G401.6 (cell line): ENCODE data around the gene CLOCK.

Experiments used
- FAIRE-seq: peaks from 2 replicates; lab custom pipeline; 2012; peaks lifted over from hg19 to GRCh38; lab: Jason Lieb, UNC

CLOCK gene

DNA sequence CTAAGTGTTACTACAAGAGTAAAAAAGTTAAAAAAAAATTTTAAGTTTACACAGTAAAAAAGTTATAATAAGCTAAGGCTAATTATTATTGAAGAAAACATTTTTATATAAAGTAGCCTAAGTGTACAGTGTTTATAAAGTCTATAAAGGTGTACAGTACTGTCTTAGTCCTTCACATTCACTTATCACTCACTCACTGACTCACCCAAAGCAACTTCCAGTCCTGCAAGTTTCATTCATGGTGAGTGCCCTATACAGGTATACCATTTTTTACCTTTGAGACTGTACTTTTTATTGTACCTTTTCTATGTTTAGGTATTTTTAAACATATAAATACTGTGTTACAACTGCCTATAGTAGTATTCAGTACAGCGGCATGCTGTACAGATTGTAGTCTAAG lies 76.7 kb downstream of the CLOCK start:
- FAIRE-seq, result no peak

DNA sequence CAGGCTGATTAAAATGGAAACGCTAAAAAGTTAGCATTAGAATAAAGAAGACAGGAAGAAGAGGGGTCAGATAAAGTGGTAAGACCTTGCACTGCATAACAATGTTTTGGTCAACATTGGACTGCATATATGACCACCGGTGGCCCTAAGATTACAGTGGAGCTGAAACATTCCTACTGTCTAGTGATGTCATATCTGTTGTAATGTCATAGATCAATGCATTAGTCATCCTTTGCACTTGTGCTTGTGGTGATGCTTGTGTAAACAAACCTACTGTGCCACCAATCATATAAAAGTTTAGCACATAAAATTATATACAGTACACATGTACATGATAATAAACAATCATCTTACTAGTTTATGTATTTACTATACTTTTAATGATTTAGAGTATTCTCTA lies 78.0 kb downstream of the CLOCK start:
- FAIRE-seq, result no peak

DNA sequence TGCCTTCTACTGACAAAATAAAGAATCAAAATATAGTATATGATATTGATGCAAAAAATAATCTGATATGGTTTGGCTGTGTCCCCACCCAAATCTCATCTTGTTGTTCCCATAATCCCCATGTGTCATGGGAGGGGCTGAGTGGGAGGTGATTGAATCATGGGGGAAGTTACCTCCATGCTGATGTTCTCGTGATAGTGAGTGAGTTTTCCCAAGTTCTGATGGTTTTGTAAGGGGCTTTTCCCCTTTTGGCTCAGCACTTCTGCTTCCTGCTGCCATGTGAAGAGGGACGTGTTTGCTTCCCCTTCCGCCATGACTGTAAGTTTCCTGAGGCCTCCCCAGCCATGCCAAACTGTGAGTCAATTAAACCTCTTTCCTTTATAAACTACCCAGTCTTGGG lies 80.7 kb downstream of the CLOCK start:
- no peak for FAIRE-seq

DNA sequence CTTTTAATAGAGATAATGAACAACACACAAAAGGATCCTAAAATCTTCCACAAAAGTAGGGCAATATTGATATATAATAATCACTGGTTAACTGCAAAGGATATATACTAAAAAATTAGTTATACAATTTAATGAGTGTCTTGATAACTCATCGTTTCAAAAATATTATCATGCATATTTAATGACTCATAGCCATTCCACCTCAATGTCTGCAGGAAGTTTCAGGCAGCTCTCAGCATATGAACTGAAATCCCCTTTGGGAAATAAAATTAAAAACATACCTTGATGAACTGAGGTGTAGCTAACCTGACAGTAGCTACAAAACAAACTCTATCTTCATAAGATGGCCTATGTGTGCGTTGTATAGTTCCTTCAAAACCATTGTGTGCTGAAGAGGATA lies 88.1 kb downstream of the CLOCK start:
- no peak for FAIRE-seq

DNA sequence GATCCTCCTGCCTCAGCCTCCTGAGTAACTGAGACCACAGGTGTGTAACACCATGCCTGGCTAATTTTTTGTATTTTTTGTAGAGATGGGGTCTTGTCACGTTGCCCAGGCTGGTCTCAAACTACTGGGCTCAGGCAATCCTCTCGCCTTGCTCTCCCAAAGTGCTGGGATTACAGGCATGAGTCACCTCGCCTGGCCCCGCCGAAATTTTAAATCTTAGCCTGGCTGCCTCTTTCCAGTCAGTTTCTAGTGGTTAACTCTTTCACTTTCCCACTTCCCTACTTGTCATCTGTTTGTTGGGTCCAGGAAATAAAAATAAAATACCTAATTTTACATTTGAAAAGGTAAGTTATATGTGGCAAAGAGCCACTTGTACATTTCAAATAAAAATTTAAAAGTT lies 88.5 kb downstream of the CLOCK start:
- FAIRE-seq, result no peak

DNA sequence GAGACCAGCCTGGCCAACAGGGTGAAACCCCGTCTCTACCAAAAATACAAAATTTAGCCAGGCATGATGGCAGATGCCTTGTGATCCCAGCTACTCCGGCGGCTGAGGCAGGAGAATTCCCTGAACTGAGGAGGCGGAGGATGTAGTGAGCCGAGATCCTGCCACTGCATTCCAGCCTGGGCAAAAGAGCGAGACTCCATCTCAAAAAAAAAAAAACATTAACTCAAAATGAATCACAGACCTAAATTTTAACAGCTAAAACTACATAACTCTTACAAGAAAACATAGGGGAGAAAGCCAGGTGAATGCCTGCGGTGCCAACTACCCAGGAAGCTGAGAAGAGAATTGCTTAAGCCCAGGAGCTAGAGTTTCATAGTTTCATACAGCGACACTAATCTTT lies 96.1 kb downstream of the CLOCK start:
- no peak for FAIRE-seq

DNA sequence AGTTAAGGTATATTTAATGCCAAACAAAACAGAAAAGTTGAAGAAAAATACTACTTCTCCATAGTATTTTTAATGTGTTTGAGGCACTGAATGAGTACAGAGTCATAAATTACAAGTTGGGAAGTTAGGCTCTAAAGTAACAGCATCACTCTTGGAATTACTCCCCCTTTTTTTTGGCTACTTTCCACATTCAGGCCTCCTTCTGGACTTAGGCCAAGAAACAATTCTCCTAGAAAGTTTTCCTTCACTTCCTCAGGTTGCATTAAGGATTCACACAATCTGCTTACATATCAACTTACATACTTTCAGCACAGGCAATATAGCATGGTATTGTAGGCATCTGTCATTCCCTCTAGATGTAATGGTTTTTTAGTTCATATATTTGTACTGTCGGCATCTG lies 98.9 kb downstream of the CLOCK start:
- FAIRE-seq, result no peak

DNA sequence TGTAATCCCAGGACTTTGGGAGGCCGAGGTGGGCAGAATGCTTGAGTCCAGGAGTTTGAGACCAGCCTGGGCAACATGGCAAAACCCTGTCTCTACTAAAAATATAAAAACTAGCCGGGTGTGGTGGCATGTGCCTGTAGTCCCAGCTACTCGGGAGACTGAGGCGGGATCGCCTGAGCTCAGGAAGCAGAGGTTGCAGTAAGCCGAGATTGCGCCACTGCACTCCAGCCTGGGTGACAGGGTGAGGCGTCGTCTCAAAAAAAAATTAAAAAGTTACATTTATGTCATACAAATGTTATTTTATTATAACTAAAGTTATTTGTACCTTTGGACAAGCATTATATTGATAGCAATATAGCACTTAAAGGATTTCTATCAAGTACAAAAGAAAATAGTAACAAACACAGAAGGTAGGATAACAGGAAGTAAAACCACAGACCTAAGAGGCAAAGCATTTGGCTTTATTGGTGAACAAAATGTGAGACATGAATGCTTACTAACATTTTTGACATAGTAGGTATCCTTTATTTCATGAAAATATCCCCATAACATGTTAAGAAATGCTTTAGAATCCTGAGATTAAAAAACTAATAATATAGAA lies 99.5 kb downstream of the CLOCK start:
- FAIRE-seq, result no peak

DNA sequence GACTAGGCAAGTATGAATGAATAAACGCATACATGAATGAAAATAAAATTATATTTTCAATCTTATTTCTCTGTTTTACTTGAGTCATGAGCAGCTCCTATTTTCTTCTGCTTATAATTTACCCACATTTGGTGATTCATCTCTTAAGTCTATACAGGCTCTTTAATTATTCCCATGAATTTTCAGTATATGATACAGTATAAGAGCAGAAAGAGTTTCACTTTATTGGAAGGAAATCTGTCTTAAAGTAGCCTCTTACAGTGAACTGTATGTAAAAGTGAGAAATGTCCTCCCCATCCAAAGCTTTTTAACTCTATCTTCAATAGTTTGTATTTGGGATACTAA lies 100.2 kb downstream of the CLOCK start:
- FAIRE-seq, result no peak

DNA sequence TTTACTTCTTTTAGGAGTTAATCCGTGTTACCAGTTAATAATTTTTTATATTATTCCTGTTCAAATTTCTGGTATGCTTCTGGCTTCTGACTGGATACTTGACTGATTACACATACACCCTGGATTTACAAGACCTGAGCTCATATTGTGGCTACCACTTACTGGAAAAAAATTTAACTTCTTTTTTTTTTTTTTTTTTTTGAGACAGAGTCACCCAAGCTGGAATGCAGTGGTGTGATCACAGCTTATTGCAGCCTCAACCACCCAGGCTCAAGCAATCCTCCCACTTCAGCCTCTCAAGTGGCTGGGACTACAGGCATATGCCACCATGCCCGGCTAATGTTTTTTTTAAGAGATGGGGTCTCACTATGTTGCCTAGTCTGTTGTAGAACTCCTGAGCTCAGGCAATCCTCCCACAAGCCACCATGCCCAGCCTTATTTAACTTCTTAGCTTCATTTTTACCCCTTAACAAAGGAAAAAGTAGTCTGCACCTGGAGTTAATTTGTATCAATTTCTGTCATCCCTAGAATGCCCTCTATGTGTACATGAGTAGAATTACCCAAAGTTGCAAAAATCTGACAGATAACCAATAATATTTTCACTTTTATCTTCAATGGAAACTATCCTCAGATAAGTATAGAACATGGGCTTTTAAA lies 100.7 kb downstream of the CLOCK start:
- peak; percentile 6 for FAIRE-seq

DNA sequence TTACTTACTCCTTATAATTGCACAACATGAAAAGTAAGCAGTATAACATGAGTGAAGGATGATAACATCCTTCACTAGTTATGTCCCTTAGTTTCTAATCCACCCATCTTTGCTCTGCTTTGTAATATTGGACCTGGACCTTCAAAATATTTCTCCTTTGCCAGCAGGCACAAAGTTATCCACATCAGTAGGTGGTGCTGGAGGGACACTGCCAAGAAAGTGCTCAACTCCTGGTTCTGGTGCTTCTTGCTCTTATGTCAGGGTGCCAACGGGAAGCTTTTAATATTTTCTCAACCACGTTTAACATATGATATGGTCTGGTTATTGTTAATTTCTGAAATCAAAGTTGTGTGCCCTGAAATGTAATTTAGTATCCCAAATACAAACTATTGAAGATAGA lies 101.9 kb downstream of the CLOCK start:
- FAIRE-seq, result peak; percentile 76

DNA sequence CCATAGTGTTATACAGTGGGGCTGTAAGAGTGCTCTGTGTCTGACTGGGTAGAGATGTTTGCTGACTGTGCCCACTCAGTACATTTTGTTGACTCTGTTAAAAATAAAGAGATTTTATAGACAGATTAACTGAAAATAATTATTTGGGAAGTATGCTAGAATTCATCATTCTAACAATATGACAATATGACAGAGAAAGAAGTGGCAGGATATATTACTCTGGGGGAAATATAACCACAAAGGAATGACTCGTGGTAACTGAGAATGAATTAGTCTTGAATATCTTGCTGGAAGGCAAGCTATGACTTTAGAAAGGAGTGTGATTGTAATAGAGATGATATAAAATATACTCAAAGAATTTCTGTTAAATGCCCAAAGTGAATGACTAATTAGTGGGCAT lies 104.2 kb downstream of the CLOCK start:
- FAIRE-seq, result no peak

DNA sequence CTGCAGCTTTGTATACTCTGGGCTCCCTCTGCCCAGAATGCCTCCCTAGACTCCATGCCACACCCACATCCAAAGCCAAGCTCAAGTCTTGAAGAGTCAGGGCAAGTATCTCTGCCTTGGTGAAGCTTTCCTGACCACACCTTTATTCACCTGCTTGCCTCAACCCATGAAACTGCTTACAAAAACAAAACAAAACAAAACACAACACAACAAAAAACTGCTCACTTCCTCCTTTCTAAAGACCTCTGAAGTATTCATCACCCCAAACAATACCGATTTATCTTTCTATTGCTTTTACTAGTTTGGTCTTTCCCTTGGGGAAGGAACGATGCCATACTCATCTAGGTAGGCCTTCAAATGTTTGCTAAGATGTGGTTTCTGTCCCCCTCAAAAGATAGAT lies 105.9 kb downstream of the CLOCK start:
- no peak for FAIRE-seq

DNA sequence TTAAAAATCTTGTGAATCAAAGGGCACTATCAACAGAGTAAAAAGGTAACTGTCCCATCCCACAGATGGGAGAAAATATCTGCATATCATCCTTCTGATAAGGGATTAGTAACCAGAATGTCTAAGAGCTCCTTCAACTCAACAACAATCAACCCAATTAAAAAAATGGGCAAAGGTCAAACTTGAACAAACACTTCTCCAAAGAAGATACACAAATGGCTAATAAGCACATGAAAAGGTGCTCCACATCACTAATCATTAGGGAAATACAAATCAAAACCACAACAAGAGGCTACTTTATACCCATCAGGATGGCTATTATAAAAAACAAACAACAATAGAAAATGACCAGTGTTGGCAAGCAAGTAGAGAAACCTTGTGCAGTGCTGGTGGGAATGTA lies 107.7 kb downstream of the CLOCK start:
- no peak for FAIRE-seq

DNA sequence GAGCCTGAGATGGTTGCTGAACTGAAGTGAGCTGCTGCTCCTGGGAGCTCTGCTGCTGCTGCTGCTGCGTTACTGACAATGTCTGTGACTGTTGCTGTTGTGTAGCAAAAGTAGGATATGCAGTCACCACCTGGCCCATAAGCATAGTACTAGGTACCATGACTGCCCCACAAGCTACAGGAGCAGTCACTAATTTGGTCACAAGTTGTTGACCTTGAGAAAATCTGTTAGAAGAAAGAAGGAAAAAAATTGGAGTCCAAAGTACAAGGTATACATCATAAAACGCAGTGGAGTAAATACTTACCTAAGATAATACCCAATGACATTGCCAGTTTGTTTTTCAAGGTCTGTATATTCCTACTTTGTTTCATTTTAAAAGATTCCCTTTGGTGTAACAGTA lies 108.4 kb downstream of the CLOCK start:
- FAIRE-seq, result no peak

DNA sequence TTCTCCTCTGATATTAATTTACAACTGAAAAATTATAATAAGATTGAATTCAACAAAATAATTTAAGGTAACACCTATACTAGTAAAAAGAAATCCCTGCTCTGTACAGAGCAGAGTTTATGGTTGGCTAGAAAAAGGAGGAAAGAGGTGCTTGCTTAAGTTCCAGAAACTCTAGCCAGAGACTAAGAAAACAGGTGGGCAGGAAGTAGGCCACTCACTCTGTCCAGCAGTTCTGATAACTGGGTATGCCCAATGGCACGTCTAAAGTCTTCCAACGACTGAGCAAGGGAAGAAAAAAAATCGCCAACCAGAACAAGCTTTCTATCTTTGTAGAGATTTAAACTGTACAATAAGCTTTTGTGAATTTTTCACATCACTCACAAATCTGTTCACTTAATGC lies 108.9 kb downstream of the CLOCK start:
- no peak for FAIRE-seq

DNA sequence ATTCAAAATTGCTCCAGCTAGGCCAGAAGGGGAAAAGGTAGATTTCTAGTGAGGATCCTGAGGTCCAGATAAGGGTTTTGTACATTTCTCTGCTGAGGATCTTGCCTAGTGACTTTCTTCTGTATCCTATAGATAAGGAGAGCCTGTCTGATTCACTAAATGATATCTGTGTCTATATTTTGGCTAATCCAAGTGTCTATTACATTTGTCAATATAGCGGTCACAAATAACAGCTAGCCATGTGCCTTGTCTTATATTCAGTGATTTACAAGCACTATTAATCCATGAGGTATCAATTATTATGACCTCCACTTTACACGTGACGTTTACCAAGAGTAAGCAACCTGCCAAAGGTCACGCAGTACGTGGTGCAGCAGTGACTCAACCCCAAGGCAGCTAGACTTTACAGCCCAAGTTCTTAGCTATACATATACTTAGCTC lies 109.3 kb downstream of the CLOCK start:
- FAIRE-seq, result no peak

DNA sequence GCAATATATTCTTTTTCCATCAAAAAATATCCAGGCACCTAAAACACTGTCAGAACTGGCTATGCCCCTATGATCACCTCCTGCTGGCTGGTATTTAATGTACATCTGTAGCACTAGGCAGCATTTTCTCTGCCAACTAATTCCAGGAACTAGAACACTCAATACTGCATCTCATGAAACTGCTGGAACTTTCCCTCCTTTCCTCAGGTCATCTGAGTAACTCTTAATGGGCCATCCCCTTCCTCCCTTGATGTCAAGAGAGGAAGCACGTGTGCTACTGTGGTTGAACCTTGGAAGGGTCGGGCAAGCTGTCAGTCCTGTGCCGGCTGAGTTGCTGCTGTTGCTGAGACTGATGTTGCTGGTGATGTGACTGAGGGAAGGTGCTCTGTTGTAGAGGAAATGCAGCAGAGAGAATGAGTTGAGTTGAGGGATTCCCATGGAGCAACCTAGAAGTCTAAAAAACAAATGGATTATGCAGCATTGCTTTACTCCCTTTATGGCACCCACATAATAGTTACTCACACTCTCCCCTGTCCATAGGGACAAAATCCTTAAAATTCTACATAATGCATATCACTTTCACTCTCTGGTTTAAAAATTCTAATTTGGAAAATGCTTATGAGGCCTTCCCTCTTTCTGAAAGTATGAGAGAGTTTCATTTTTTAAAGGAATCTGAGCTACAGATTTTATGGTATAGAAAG lies 111.4 kb downstream of the CLOCK start:
- FAIRE-seq, result no peak

DNA sequence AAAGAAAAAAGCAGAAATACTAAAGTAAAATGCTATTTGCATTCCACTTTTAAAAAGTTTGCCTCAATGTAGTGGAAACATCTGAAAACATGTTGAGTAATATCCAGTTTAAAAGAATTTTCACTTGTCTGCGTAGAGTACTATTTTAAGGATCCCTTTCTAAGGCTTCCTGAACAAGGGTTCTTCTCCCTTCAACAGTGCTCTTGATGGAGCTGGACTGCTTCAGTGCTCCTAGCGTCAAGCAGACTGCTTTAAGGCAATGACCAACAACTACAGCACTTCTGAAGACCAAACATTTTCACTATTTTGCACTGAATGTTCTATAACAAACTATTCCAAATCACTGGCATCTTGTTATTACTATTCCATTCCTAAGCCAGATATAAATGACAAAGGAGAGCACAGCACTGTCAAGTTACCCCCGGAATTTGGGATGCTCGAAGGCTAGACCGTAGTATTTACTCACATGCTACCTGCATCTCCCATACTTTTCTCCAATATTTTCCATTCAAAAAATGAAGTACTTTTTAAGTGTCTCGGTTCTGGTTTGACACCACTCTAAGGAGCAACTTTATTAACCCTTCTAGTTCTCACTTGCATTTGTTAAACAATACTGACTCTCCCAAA lies 114.9 kb downstream of the CLOCK start:
- no peak for FAIRE-seq

DNA sequence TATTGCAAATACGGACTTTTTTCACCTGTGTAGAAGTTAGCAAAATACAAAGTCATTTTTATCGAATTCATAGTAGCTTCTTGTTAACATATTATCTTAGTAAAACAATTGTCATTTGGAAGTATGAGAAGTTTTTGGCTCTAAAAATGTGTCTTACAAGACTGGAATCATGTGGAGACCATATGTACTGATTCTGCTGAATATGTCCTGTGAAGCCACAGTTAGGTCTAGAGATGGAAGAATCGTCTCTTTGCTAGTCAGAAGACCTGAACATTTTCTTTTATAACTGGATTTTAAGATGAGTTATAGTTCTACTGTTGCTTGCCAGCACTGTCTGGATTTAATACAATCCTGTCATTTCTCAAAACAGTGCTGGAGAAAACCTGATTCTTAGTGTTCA lies 121.9 kb downstream of the CLOCK start:
- no peak for FAIRE-seq

DNA sequence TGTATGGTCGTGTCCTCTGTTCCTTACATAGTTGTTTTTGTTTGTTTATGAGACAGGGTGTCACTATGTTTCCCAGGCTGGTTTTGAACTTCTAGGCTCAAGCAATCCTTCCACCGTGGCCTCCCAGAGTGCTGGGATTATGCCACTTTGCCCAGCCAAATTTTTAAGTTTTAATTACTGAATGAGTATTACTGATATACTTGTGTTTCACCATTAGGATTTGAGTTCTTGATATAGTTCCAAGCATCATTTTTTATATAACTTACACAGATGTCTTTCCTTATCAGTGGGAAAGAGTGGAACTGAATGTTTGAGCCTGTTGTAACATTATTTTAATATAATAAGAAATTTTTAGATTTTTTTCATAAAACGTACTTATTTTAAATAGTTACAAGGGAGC lies 130.5 kb downstream of the CLOCK start:
- FAIRE-seq, result no peak

DNA sequence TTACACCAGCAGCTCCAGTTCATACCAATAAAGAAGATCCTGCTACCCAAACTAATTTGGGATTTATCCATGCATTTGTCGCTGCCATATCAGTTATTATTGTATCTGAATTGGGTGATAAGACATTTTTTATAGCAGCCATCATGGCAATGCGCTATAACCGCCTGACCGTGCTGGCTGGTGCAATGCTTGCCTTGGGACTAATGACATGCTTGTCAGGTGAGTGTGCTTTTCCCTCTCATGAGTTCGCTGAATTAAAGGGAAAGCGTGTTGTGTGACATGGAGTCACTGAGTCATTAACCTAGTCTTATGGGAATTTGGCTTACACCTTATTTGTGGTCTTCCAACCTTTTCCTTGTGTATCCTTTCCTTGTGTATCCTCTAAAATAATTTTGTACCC lies 135.1 kb downstream of the CLOCK start:
- FAIRE-seq, result no peak

DNA sequence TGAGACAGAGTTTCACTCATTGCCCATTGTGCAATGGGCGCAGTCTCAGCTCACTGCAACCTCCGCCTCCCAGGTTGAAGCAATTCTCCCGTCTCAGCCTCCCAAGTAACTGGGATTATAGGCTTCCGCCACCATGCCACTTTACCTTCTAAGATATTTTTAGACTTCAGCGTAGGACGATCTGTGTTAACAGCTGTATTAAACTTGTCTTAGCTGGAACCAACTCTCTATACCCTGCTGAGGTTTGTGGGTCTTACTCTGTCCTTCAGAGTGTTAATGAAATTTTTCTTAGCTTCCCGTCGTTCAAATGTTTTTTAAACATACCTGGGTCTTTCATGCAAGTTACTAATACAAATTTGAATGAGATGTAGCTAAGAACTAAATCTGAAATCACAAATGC lies 136.3 kb downstream of the CLOCK start:
- no peak for FAIRE-seq
